CD4-positive, alpha-beta T cell (primary cell): ENCODE measurements around the gene RCOR1. TPM values are rescaled to one million over a fixed set of nuclear protein-coding genes. Genes with fewer than 3 reads are reported as not detected.

Experiments used
- ATAC-seq: fragments of 200-7000 bp; cut with Tn5 transposase; one replicate; pipeline ENCODE4 v1.10.0; 2022; ENCODE audit warnings: mild to moderate bottlenecking; ENCODE audit not compliant: poor library complexity
- CTCF ChIA-PET: fragments of 350-600 bp; sonication (Branson Sonifier 250); formaldehyde crosslinking; loops from one replicate; lab custom pipeline; 2021; ENCODE audit warnings: antibody characterized with exemption, inconsistent platforms; lab: Charles Lee
- POLR2A ChIA-PET: fragments of 350-600 bp; sonication (Branson Sonifier 250); formaldehyde crosslinking; loops from one replicate; lab custom pipeline; 2021; ENCODE audit warnings: antibody characterized with exemption, inconsistent platforms; lab: Charles Lee
- DNase-seq, 14 experiments: peaks; one replicate each; pipeline ENCODE4 v3.0.0-alpha.2; 2013 to 2020; ENCODE audit warnings: mixed read lengths in 2 of 14
- H3K27ac ChIP-seq, 2 donors: one replicate each; pipeline versions ENCODE4 v1.5.1 to v1.7.0; 2013; ENCODE audit warnings: low read length in 2 of 2, low read depth in 1 of 2, mild to moderate bottlenecking in 1 of 2
- H3K27me3 ChIP-seq, 2 experiments: 1 replicate in 1 of 2; 2 replicates in 1 of 2; pipeline versions ENCODE4 v1.6.1 to v1.7.0; 2013; ENCODE audit warnings: low read length in 2 of 2, control low read depth in 1 of 2, mild to moderate bottlenecking in 1 of 2, moderate library complexity in 1 of 2; ENCODE audit not compliant: insufficient read depth in 2 of 2, control insufficient read depth in 1 of 2
- H3K36me3 ChIP-seq: one replicate; pipeline ENCODE4 v1.6.1; 2013; ENCODE audit warnings: low read length, control low read depth; ENCODE audit not compliant: insufficient read depth
- H3K4me1 ChIP-seq: one replicate; pipeline ENCODE4 v1.6.1; 2013; ENCODE audit warnings: low read length, control low read depth; ENCODE audit not compliant: insufficient read depth
- H3K4me3 ChIP-seq: one replicate; pipeline ENCODE4 v1.5.1; 2013; ENCODE audit warnings: mild to moderate bottlenecking, low read length, moderate library complexity
- H3K9me3 ChIP-seq, 2 experiments: 1 replicate in 1 of 2; 2 replicates in 1 of 2; pipeline versions ENCODE4 v1.6.1 to v1.7.0; 2013; ENCODE audit warnings: low read length in 2 of 2, mild to moderate bottlenecking in 2 of 2, control low read depth in 1 of 2, moderate library complexity in 1 of 2; ENCODE audit not compliant: control insufficient read depth in 1 of 2, insufficient read depth in 1 of 2
- H3K27ac Mint-ChIP-seq: one replicate; pipeline ENCODE4 v1.8.0; 2020; ENCODE audit warnings: mixed read lengths
- H3K27me3 Mint-ChIP-seq: one replicate; pipeline ENCODE4 v1.8.0; 2021; ENCODE audit warnings: mixed read lengths
- H3K36me3 Mint-ChIP-seq: one replicate; pipeline ENCODE4 v1.8.0; 2021; ENCODE audit warnings: low read depth, mixed read lengths
- H3K4me1 Mint-ChIP-seq: one replicate; pipeline ENCODE4 v1.8.0; 2021; ENCODE audit warnings: low read depth, mixed read lengths
- H3K4me3 Mint-ChIP-seq: one replicate; pipeline ENCODE4 v1.8.0; 2020; ENCODE audit warnings: mild to moderate bottlenecking, mixed read lengths
- H3K9me3 Mint-ChIP-seq: one replicate; pipeline ENCODE4 v1.8.0; 2020; ENCODE audit warnings: mixed read lengths
- CTCF ChIP-seq: fragments of 200-600 bp; IDR thresholded peaks from one replicate; pipeline ENCODE4 v1.8.0; 2022; ENCODE audit warnings: antibody characterized with exemption, mild to moderate bottlenecking
- intact Hi-C, 2 experiments: fragments of 100-400 bp; cut with DNase I in 1 of 2; cut with micrococcal nuclease in 1 of 2; formaldehyde crosslinking; loops; one replicate each; pipeline versions ENCODE4 v1.15.1 to v1.9.0; 2023 to 2025; cut with DNase I, micrococcal nuclease
- total RNA-seq, 174 experiments: library from RNA in 2 of 174; stranded (reverse) in 2 of 174; gene quantifications; one replicate each; pipeline ENCODE4 v1.2.3 and lab custom pipeline; 2021 to 2026

The RCOR1 gene
- total RNA-seq, 2 experiments from 2014 or later, result 20.5 to 23.1 TPM

- Mint-ChIP-seq H3K9me3 (no peaks in the 10 kb centered on the region), H3K27me3 (no peaks in the 10 kb centered on the region), H3K36me3 (peaks cover 9% of the 10 kb centered on the region), H3K27ac (peak overlapping the region; percentile 90), H3K4me1 (peaks cover 48% of the 10 kb centered on the region), H3K4me3 (peak overlapping the region; percentile 91)
- peaks cover 66% of the 10 kb centered on the region for H3K4me1 ChIP-seq
- ChIA-PET CTCF (no interaction called here), POLR2A (interaction anchor here (1.0 kb wide), 1 partner anchor 72 kb away, joined by 3 read pairs; no protein-coding TSS in a partner anchor)
- H3K4me3 ChIP-seq, result peak overlapping the region; percentile 82
- H3K27ac ChIP-seq, result peak overlapping the region in 1 of 2 donors; percentile 50
- H3K9me3 ChIP-seq, result no peaks in the 10 kb centered on the region
- TF ChIP-seq CTCF, result no peak
- H3K27me3 ChIP-seq, result no peaks in the 10 kb centered on the region
- H3K36me3 ChIP-seq, result peaks cover 3% of the 10 kb centered on the region
- intact Hi-C loops, result loop anchor here (5.0 to 10.0 kb wide), 5 partner anchors 39 to 691 kb away; partner anchors contain the start of genes CDC42BPB (in 1 of the 2), EIF5 (in 1 of the 2), HSP90AA1 (in 1 of the 2) and RCOR1 (in 1 of the 2)
- ATAC-seq, result peak; percentile 8
- DNase-seq, result peak in 6 of 14 experiments; percentile 8 to 36 (median 17)
These were observed 185.4 kb downstream of the RCOR1 start for GRCh38 chr14:102777711-102778337.

GRCh38 chr14:102778338-102779083 is 186.1 kb downstream of the RCOR1 start:
- Histone ChIP-seq H3K4me3 (peak overlapping the region; percentile 82), H3K9me3 (no peaks in the 10 kb centered on the region), H3K27me3 (no peaks in the 10 kb centered on the region), H3K4me1 (peaks cover 69% of the 10 kb centered on the region), H3K36me3 (peaks cover 3% of the 10 kb centered on the region), H3K27ac (peak overlapping the region; percentile 37 to 43)
- peak overlapping the region; percentile 90 for H3K27ac Mint-ChIP-seq
- ChIA-PET CTCF (interaction anchor here (0.6 kb wide), 1 partner anchor 35 kb away, joined by 3 read pairs; no protein-coding TSS in a partner anchor), POLR2A (interaction anchor here (1.0 kb wide), 1 partner anchor 71 kb away, joined by 3 read pairs; no protein-coding TSS in a partner anchor)
- peaks cover 9% of the 10 kb centered on the region for H3K36me3 Mint-ChIP-seq
- H3K4me3 Mint-ChIP-seq, result peak overlapping the region; percentile 91
- peak in 5 of 14 experiments; percentile 20 to 65 (median 32) for DNase-seq
- intact Hi-C loops, result loop anchor here (5.0 to 10.0 kb wide), 5 partner anchors 39 to 691 kb away; partner anchors contain the start of genes CDC42BPB (in 1 of the 2), EIF5 (in 1 of the 2), HSP90AA1 (in 1 of the 2) and RCOR1 (in 1 of the 2)
- no peaks in the 10 kb centered on the region for H3K27me3 Mint-ChIP-seq
- H3K9me3 Mint-ChIP-seq, result no peaks in the 10 kb centered on the region
- TF ChIP-seq CTCF, result no peak
- H3K4me1 Mint-ChIP-seq, result peaks cover 54% of the 10 kb centered on the region
- peak; percentile 6 for ATAC-seq

GRCh38 chr14:102779084-102779462 is 186.6 kb downstream of the RCOR1 start:
- Mint-ChIP-seq H3K27me3 (no peaks in the 10 kb centered on the region), H3K4me3 (peak overlapping the region; percentile 91), H3K27ac (peak overlapping the region; percentile 90), H3K36me3 (peaks cover 9% of the 10 kb centered on the region), H3K9me3 (no peaks in the 10 kb centered on the region), H3K4me1 (peaks cover 60% of the 10 kb centered on the region)
- POLR2A ChIA-PET, result no interaction called here
- DNase-seq (no peak), ATAC-seq (no peak)
- Histone ChIP-seq H3K36me3 (peaks cover 3% of the 10 kb centered on the region), H3K27me3 (no peaks in the 10 kb centered on the region), H3K27ac (peak overlapping the region in 1 of 2 donors; percentile 43), H3K9me3 (no peaks in the 10 kb centered on the region), H3K4me1 (peaks cover 68% of the 10 kb centered on the region), H3K4me3 (peak overlapping the region; percentile 82)
- CTCF ChIA-PET, result no interaction called here
- intact Hi-C loops, result loop anchor here (5.0 to 10.0 kb wide), 5 partner anchors 38 to 692 kb away; partner anchors contain the start of genes CDC42BPB (in 1 of the 2), EIF5 (in 1 of the 2), HSP90AA1 (in 1 of the 2) and RCOR1 (in 1 of the 2)
- TF ChIP-seq CTCF, result no peak
